CD4-positive, alpha-beta memory T cell (primary cell): ENCODE results near the gene ESPL1. TPM values are rescaled to one million over a fixed set of nuclear protein-coding genes. Genes with fewer than 3 reads are reported as not detected.

Experiments used
- CTCF ChIA-PET: fragments of 350-600 bp; sonication (Branson Sonifier 250); formaldehyde crosslinking; loops from one replicate; lab custom pipeline; 2021; ENCODE audit warnings: inconsistent platforms; ENCODE audit not compliant: partially characterized antibody; lab: Charles Lee
- POLR2A ChIA-PET: fragments of 350-600 bp; sonication (Branson Sonifier 250); formaldehyde crosslinking; loops from one replicate; lab custom pipeline; 2021; ENCODE audit not compliant: partially characterized antibody; lab: Charles Lee
- DNase-seq, 5 donors: peaks; one replicate each; pipeline versions ENCODE4 v3.0.0 to v3.0.0-alpha.2; 2020 to 2022; ENCODE audit warnings: mixed read lengths in 1 of 5
- H3K27ac ChIP-seq: one replicate; pipeline ENCODE4 v1.7.0; 2013; ENCODE audit warnings: low read depth, low read length
- H3K27me3 ChIP-seq: 2 replicates; pipeline ENCODE4 v1.7.0; 2013; ENCODE audit warnings: mild to moderate bottlenecking, low read length, moderate library complexity; ENCODE audit not compliant: insufficient read depth
- H3K36me3 ChIP-seq: 2 replicates; pipeline ENCODE4 v1.7.0; 2013; ENCODE audit warnings: mild to moderate bottlenecking, low read length, moderate library complexity; ENCODE audit not compliant: insufficient read depth
- H3K4me1 ChIP-seq: 2 replicates; pipeline ENCODE4 v1.7.0; 2013; ENCODE audit warnings: mild to moderate bottlenecking, low read length, moderate library complexity; ENCODE audit not compliant: insufficient read depth
- H3K4me3 ChIP-seq, 2 donors: one replicate each; pipeline ENCODE4 v1.7.0; 2013; ENCODE audit warnings: low read length in 2 of 2, mild to moderate bottlenecking in 1 of 2
- H3K9me3 ChIP-seq, 2 donors: one replicate each; pipeline ENCODE4 v1.7.0; 2013; ENCODE audit warnings: low read length in 2 of 2, control low read depth in 1 of 2; ENCODE audit not compliant: control insufficient read depth in 1 of 2
- H3K27ac Mint-ChIP-seq, 7 donors: one replicate each; pipeline ENCODE4 v1.8.0; 2020 to 2021; ENCODE audit warnings: mixed read lengths in 7 of 7, mild to moderate bottlenecking in 6 of 7, inconsistent platforms in 3 of 7, moderate library complexity in 3 of 7
- H3K27me3 Mint-ChIP-seq, 2 donors: one replicate each; pipeline ENCODE4 v1.8.0; 2020 to 2021; ENCODE audit warnings: mixed read lengths in 2 of 2
- H3K36me3 Mint-ChIP-seq, 2 donors: one replicate each; pipeline ENCODE4 v1.8.0; 2020 to 2021; ENCODE audit warnings: mixed read lengths in 2 of 2, inconsistent platforms in 1 of 2, mild to moderate bottlenecking in 1 of 2
- H3K4me1 Mint-ChIP-seq, 4 donors: one replicate each; pipeline ENCODE4 v1.8.0; 2020 to 2021; ENCODE audit warnings: mixed read lengths in 4 of 4, mild to moderate bottlenecking in 1 of 4
- H3K4me3 Mint-ChIP-seq, 8 donors: one replicate each; pipeline ENCODE4 v1.8.0; 2020 to 2021; ENCODE audit warnings: mixed read lengths in 8 of 8, mild to moderate bottlenecking in 7 of 8, moderate library complexity in 6 of 8, inconsistent platforms in 3 of 8
- H3K9me3 Mint-ChIP-seq, 8 donors: one replicate each; pipeline ENCODE4 v1.8.0; 2020 to 2021; ENCODE audit warnings: mixed read lengths in 8 of 8, mild to moderate bottlenecking in 5 of 8, inconsistent platforms in 3 of 8, moderate library complexity in 1 of 8
- intact Hi-C: fragments of 100-400 bp; cut with micrococcal nuclease; formaldehyde crosslinking; loops from one replicate; pipeline ENCODE4 v1.15.1; 2023
- polyA plus RNA-seq, 2 donors: library from polyadenylated mRNA; unstranded; fragments of 300-500 nt; fragmentation: Illumina TruSeq; gene quantifications; one replicate each; pipeline ENCODE4 v1.2.3, GENCODE V29; 2021
- total RNA-seq, 2 experiments: library from RNA; stranded (reverse); gene quantifications; one replicate each; pipeline ENCODE4 v1.2.3, GENCODE V29; 2021

Gene ESPL1
- total and polyA plus RNA-seq, 4 experiments from 2014 or later, result 0.16 to 0.55 (median 0.20) TPM; not detected in 1

GRCh38 chr12:53221203-53222080, 46.7 kb upstream of the ESPL1 start:
- Histone ChIP-seq H3K36me3 (no peaks in the 10 kb centered on the region), H3K4me3 (peak overlapping the region; percentile 73 to 82), H3K27me3 (no peaks in the 10 kb centered on the region), H3K27ac (peak overlapping the region; percentile 98), H3K9me3 (no peaks in the 10 kb centered on the region), H3K4me1 (peaks cover 76% of the 10 kb centered on the region)
- POLR2A ChIA-PET, result interaction anchor here (0.7 to 16.2 kb wide), 11 partner anchors 12 to 101 kb away, joined by 3 to 333 read pairs (median 45); partner anchors contain the start of genes CSAD, ESPL1, ITGB7 and PFDN5
- Mint-ChIP-seq H3K4me1 (peaks cover 57 to 90% (median 69%) of the 10 kb centered on the region in 4 donors), H3K9me3 (no peaks in the 10 kb centered on the region), H3K27ac (peak overlapping the region; percentile 93 to 99 (median 97)), H3K27me3 (no peaks in the 10 kb centered on the region), H3K4me3 (peak overlapping the region; percentile 95 to 99 (median 98)), H3K36me3 (peaks cover 0 to 30% of the 10 kb centered on the region in 2 donors)
- intact Hi-C loops, result loop anchor here (2.0 kb wide), 1 partner anchor 215 kb away; the partner anchor contains the start of gene EIF4B
- DNase-seq, result peak in 2 of 5 donors; percentile 39 to 63
- CTCF ChIA-PET, result interaction anchor here (1.2 to 3.3 kb wide), 3 partner anchors 9 to 13 kb away, joined by 4 to 16 read pairs (median 8); partner anchors contain the start of gene ITGB7

GRCh38 chr12:53222170-53222721, 45.9 kb upstream of the ESPL1 start:
- Histone ChIP-seq H3K4me3 (no peak overlapping the region), H3K36me3 (no peaks in the 10 kb centered on the region), H3K4me1 (peaks cover 71% of the 10 kb centered on the region), H3K27me3 (no peaks in the 10 kb centered on the region), H3K27ac (peak overlapping the region; percentile 98), H3K9me3 (no peaks in the 10 kb centered on the region)
- peak in 1 of 5 donors; percentile 53 for DNase-seq
- Mint-ChIP-seq H3K27me3 (no peaks in the 10 kb centered on the region), H3K4me3 (peak overlapping the region; percentile 71 to 82 (median 78)), H3K27ac (peak overlapping the region; percentile 85 to 97 (median 94)), H3K4me1 (peaks cover 57 to 89% (median 67%) of the 10 kb centered on the region in 4 donors), H3K9me3 (no peaks in the 10 kb centered on the region), H3K36me3 (peaks cover 5 to 28% of the 10 kb centered on the region in 2 donors)
- CTCF ChIA-PET, result interaction anchor here (1.1 to 1.9 kb wide), 4 partner anchors 10 to 29 kb away, joined by 3 to 7 read pairs (median 4); no protein-coding TSS in a partner anchor
- POLR2A ChIA-PET, result interaction anchor here (1.1 to 16.2 kb wide), 4 partner anchors 13 to 40 kb away, joined by 3 to 333 read pairs (median 94); partner anchors contain the start of genes ITGB7 and RARG
- intact Hi-C loops, result no loop called here

GRCh38 chr12:53222806-53223261, 45.3 kb upstream of the ESPL1 start:
- H3K9me3 Mint-ChIP-seq, result no peaks in the 10 kb centered on the region
- peak overlapping the region; percentile 98 for H3K27ac ChIP-seq
- peak in 1 of 5 donors; percentile 43 for DNase-seq
- H3K27me3 ChIP-seq, result no peaks in the 10 kb centered on the region
- peak overlapping the region; percentile 85 to 97 (median 93) for H3K27ac Mint-ChIP-seq
- H3K36me3 Mint-ChIP-seq, result peaks cover 5 to 31% of the 10 kb centered on the region in 2 donors
- peaks cover 71% of the 10 kb centered on the region for H3K4me1 ChIP-seq
- CTCF ChIA-PET, result interaction anchor here (0.7 to 1.9 kb wide), 6 partner anchors 8 to 62 kb away, joined by 3 to 7 read pairs (median 4); no protein-coding TSS in a partner anchor
- intact Hi-C loops, result no loop called here
- peak overlapping the region; percentile 67 to 82 (median 77) for H3K4me3 Mint-ChIP-seq
- no peak overlapping the region for H3K4me3 ChIP-seq
- peaks cover 3% of the 10 kb centered on the region for H3K36me3 ChIP-seq
- POLR2A ChIA-PET, result interaction anchor here (1.0 to 16.2 kb wide), 8 partner anchors 13 to 278 kb away, joined by 3 to 333 read pairs (median 4); partner anchors contain the start of genes ESPL1, ITGB7, RARG and TARBP2
- H3K4me1 Mint-ChIP-seq, result peaks cover 54 to 88% (median 66%) of the 10 kb centered on the region in 4 donors
- H3K27me3 Mint-ChIP-seq, result no peaks in the 10 kb centered on the region
- no peaks in the 10 kb centered on the region for H3K9me3 ChIP-seq

- peaks cover 5 to 35% of the 10 kb centered on the region in 2 donors for H3K36me3 Mint-ChIP-seq
- POLR2A ChIA-PET, result interaction anchor here (0.6 to 16.2 kb wide), 9 partner anchors 14 to 277 kb away, joined by 3 to 333 read pairs (median 4); partner anchors contain the start of genes ESPL1, ITGB7, RARG and TARBP2
- intact Hi-C loops, result no loop called here
- no peaks in the 10 kb centered on the region for H3K27me3 ChIP-seq
- H3K27me3 Mint-ChIP-seq, result no peaks in the 10 kb centered on the region
- DNase-seq, result peak in 3 of 5 donors; percentile 40 to 67 (median 47)
- peak overlapping the region; percentile 67 to 82 (median 73) for H3K4me3 Mint-ChIP-seq
- H3K4me1 Mint-ChIP-seq, result peaks cover 52 to 88% (median 66%) of the 10 kb centered on the region in 4 donors
- peak overlapping the region; percentile 98 for H3K27ac ChIP-seq
- H3K9me3 ChIP-seq, result no peaks in the 10 kb centered on the region
- peaks cover 3% of the 10 kb centered on the region for H3K36me3 ChIP-seq
- no peaks in the 10 kb centered on the region for H3K9me3 Mint-ChIP-seq
- H3K4me3 ChIP-seq, result peak overlapping the region in 1 of 2 donors; percentile 37
- H3K4me1 ChIP-seq, result peaks cover 71% of the 10 kb centered on the region
- CTCF ChIA-PET, result interaction anchor here (0.6 to 1.9 kb wide), 7 partner anchors 9 to 63 kb away, joined by 3 to 7 read pairs (median 3); no protein-coding TSS in a partner anchor
- H3K27ac Mint-ChIP-seq, result peak overlapping the region; percentile 85 to 97 (median 94)
Observed at GRCh38 chr12:53223389-53224060, 44.6 kb upstream of the ESPL1 start.

GRCh38 chr12:53224061-53224896, 43.8 kb upstream of the ESPL1 start:
- CTCF ChIA-PET, result interaction anchor here (0.9 to 1.9 kb wide), 4 partner anchors 8 to 43 kb away, joined by 3 to 7 read pairs (median 3); no protein-coding TSS in a partner anchor
- H3K9me3 Mint-ChIP-seq, result no peaks in the 10 kb centered on the region

More at GRCh38 chr12:53224061-53224896, 43.8 kb upstream of the ESPL1 start:
- H3K36me3 ChIP-seq, result peaks cover 3% of the 10 kb centered on the region
- peak overlapping the region; percentile 53 to 82 (median 68) for H3K4me3 Mint-ChIP-seq
- POLR2A ChIA-PET, result interaction anchor here (0.6 to 16.2 kb wide), 8 partner anchors 13 to 276 kb away, joined by 3 to 333 read pairs (median 4); partner anchors contain the start of genes ESPL1, ITGB7, RARG and TARBP2
- peaks cover 50 to 88% (median 66%) of the 10 kb centered on the region in 4 donors for H3K4me1 Mint-ChIP-seq
- H3K36me3 Mint-ChIP-seq, result peaks cover 5 to 31% of the 10 kb centered on the region in 2 donors
- peak overlapping the region in 1 of 2 donors; percentile 37 for H3K4me3 ChIP-seq
- H3K9me3 ChIP-seq, result no peaks in the 10 kb centered on the region
- peak in 1 of 5 donors; percentile 63 for DNase-seq
- H3K27ac Mint-ChIP-seq, result peak overlapping the region; percentile 91 to 97 (median 94)
- H3K4me1 ChIP-seq, result peaks cover 72% of the 10 kb centered on the region
- H3K27me3 Mint-ChIP-seq, result no peaks in the 10 kb centered on the region
- no peaks in the 10 kb centered on the region for H3K27me3 ChIP-seq
- peak overlapping the region; percentile 98 for H3K27ac ChIP-seq
- intact Hi-C loops, result no loop called here
